Measurements from ENCODE around the gene DRC3.
"Not testable (repeated sequence)": the region's sequence is repeated elsewhere in the genome, so short reads cannot be mapped to it uniquely, and the experiment has no call there.

The DRC3 gene

DNA sequence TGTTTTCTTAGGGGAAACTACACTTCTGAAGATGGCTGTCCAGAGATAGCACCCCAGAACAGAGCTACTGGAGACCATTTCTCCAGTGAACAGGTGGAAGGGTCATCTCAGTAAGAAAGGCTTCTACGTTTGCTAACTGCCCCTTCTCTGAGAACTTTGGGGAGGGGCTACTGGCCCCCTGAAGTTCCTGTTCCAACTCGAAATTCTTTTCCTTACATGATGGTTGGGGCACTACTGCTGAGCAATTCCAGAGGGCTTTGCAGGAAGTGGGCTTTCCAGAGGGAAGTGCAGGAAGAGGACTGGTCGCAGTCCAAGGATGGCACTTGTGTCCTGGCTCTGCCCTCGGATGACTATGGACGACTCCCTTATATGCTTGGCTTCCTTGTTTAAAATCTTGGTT, 31.6 kb upstream of the DRC3 start:
- DNase-seq = no peak

- DNase-seq = no peak
These were observed 29.8 kb upstream of the DRC3 start for GRCh38 chr17:17942846-17943245.

DNA sequence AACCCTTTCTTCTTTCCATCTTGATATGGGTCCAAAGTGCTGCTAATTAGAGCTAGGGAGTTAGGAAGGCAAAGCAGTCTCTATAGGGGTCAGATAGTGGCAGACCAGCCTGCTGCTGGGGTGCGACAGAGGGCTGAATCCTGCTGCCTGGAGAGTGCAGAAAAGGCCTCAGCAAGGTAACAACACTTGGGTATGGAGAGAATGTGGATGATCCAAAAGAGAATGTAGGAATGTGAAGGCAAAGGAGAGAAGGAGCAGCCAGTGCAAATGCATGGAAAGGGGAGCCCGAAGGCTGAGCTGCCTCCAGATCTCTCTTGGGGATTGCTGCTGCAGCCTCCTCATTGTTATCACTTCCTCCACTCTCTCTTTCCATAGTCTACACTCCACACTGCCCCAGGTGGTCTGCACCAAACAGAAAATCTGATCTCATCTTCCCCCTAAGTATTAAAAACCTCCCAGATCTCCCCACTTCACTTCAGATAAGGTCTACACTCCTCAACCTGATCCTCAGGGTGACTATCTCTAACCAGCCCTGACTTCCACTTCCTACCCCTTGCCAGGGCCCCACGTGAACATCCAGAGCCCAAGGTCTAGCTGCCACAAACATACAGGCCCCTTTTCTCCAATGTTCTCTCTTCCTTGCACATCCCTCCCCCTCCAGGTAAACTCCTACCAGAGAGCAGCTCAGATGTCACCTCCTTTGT, 29.2 kb upstream of the DRC3 start:
- DNase-seq = no peak

DNA sequence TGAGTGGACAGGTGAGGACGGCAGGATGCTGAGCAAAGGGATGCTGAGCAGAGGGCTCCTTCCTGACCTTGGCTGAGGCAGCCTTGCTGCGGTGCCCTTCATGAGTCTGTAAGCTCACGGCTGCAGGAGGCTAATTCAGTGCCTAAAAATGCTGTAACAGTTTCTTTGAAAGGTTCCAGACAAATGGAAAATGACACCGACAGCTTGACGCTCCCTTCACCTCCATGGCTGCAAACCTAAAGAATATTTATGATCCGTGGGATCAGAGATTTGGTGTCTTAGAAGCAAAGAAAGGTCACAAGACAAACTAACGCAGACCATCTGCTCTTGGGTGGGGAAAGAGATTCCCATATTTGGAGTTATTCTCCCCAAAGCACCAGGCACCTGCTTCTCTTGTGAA, 28.4 kb upstream of the DRC3 start:
- DNase-seq = no peak

DNA sequence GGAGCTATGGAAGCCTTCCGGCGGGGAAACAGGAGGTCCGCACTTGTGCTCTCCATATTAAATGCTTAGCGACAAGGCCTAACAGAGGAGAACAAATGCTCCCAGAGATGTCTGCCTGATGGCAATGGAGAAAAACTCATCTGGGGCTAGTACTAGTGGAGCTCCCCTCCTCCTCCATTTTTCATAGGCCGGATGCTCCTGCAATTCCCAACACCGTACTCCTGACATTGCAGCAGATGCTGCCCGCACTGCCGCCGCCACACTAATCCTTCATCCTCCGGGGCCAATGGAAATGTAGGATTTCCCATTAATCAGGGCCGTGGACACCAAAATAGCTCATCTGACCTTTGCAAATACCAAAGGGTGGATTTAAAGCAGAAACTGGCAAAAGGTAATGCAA, 27.9 kb upstream of the DRC3 start:
- DNase-seq = no peak

DNA sequence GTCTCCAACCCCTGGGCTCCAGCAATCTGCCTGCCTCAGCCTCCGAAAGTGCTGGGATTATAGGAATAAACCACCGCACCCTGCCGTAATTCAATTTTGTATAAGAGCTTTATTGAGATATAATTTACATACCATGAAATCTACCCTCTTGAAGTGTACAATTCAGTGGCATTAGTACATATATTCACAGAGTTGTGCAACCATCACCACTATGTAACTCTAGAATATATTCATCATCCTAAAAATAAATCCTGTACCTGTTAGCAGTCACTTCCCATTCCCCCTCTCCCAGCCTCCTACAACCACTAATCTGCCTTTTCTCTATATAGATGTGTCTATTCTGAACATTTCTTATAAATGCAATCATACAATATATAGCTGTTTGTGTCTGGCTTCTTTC, 26.6 kb upstream of the DRC3 start:
- DNase-seq = no peak

DNA sequence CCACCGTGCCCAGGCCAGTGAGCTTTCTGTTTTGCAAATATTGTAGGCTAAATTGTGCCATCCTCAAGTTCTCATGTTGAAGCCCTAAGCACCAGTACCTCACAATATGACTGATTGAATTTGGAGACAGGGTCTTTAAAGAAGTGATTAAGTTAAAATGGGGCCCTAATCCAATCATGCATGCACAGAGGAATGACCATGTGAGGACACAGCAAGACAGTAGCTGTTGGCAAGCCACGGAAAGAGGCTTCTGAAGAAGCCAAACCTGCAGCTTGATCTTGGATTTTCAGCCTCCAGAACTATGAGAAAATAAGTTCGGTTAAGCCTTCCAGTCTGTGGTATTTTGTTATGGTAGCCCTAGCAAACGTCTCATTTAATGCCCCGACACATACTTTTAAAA, 25.4 kb upstream of the DRC3 start:
- DNase-seq = no peak

GRCh38 chr17:17947966-17948365, 24.7 kb upstream of the DRC3 start:
- DNase-seq = peak; percentile 27

DNA sequence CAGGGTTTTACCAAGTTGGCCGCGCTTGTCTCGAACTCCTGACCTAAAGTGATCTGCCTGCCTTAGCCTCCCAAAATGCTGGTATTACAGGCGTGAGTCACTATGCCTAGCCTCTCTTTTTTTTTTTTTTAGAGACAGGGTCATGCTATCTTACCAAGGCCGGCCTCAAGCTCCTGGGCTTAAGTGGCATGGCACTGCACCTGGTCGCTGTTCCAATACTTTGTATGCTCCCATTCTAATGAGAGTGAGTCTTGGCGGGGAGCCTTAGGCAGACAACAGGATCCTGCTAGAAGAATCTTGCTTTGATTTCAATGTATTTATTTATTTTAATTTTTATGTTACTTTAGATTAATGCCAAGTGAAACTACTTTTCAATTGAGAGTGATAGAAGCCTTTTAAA, 22.3 kb upstream of the DRC3 start:
- no peak for DNase-seq

GRCh38 chr17:17950806-17951205, 21.9 kb upstream of the DRC3 start:
- no peak for DNase-seq

DNA sequence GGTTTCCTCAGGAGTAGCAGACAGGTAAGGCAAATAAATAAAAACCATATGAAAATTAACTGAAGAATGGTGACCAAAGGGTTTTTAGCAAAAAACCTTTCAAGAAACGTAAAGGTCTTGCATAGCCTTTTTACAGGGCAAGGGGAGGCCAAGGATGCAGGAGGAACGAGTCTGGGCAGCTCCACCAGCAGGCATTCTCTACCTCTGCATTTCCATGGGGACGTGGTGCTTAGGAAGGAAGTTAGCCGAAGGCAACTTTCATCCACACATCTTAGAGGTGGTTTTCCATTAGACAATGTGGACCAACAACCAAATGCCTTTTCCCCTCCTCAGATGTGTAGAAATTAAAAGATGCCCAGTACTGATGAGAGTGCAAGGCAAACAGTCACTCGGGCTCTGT, 21.1 kb upstream of the DRC3 start:
- no peak for DNase-seq

- no peak for DNase-seq
These were observed 20.0 kb upstream of the DRC3 start for GRCh38 chr17:17952691-17953090.

DNA sequence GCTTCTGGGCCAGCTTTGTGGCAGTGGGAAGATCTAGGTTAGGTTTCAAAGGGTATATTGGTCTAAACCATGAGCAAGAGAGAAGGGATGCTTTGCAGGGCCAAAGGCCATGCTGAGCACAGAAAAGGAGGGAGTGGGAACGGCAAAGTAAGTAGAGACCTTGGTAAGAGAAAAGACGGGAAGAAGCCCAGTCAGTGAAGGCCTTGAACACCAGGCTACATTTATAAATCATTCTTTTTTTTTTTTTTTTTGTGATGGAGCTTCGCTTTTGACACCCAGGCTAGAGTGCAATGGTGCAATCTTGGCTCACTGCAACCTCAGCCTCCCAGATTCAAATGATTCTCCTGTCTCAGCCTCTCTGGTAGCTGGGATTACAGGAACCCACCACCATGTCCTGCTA, 18.6 kb upstream of the DRC3 start:
- no peak for DNase-seq

DNA sequence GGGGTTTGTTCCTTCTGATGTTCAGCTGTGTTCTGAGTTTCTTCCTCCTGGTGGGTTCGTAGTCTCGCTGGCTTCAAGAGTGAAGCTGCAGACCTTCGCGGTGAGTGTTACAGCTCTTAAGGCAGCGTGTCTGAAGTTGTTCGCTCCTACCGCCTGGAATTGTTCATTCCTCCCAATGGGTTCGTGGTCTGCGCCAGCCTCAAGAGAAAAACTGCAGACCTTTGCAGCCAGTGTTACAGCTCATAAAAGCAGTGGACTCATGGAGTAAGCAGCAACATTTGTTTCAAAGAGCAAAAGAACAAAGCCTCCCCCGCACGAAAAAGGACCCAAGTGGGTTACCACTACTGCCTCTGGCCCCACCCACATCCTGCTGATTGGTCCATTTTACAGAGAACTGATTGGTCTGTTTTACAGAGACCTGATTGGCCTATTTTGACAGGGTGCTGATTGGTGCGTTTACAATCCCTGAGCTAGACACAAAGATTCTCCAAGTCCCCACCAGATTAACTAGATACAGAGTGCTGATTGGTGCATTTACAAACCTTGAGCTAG, 16.8 kb upstream of the DRC3 start:
- not testable (repeated sequence) for DNase-seq

DNA sequence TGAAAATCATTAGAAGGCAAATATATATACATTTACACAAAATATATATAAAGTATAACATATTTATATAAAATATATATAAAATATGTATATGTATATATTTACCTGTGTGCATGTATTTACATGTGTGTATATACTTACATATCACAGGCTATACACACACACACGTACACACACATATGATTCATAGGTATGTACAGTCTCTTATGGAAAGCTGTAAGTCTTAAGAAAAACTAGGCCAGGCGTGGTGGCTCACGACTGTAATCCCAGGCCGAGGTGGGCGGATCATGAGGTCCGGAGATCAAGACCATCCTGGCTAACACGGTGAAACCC, 15.1 kb upstream of the DRC3 start:
- DNase-seq = no peak

- DNase-seq = no peak
These were observed 13.7 kb upstream of the DRC3 start for GRCh38 chr17:17958982-17959381.

- DNase-seq = peak; percentile 78
These were observed 12.9 kb upstream of the DRC3 start for GRCh38 chr17:17959520-17960361.

DNA sequence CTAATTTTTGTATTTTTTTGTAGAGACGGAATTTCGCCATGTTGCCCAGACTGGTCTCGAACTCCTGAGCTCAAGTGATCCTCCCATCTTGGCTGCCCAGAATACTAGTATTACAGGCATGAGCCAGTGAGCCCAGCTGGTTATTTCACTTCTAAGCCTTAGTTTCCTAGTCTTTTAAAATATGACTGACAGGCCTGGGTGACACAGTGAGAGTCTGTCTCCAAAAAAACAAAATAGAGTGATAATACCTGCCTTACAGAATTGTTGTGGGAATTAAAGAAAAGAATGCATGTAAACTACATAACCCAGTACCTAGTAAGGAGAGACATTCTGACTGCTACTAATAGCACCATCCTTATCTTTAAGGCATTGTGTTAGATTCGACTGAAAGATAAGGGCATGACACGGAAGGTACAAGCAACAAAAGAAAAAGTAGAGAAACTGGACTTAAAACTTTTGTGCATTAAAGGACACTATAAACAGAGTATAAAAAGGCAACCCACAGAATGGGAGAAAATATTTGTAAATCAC, 12.1 kb upstream of the DRC3 start:
- DNase-seq = no peak

- DNase-seq = no peak
These were observed 9.6 kb upstream of the DRC3 start for GRCh38 chr17:17963066-17963465.

DNA sequence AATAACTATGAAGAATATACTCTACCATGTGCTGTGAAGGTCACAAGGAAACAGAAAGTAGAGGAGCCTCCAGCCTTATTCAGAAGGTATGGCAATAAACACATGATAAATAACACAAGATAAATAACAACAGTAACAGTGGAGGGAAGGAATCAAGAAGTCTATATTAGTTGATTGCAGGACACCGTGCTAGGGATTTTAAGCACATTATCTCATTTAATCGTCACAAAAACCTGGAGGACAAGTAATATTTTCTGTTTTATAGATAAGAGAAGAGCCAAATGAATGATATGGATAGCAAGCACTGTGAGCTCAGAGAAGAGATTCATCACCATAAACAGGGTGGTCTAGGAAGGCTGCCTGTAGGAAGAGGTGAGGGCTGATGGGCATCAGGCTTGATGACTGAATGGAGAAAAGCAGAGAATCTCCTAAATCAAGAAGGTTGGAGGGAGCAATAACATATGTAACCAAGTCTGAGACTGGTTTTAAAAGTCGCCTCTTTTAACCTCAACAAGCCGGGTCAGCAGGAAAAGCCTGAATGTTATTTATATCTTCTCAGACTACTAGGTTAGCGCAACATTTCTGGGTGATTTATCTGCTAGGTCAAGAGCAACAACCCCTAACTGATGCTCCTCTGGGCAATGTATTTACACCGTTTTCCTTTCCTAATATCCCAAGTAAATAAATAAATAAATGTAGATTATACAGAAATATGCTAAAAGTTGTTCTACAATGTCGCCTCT, 8.8 kb upstream of the DRC3 start:
- DNase-seq = no peak

GRCh38 chr17:17964710-17965109, 8.0 kb upstream of the DRC3 start:
- no peak for DNase-seq

DNA sequence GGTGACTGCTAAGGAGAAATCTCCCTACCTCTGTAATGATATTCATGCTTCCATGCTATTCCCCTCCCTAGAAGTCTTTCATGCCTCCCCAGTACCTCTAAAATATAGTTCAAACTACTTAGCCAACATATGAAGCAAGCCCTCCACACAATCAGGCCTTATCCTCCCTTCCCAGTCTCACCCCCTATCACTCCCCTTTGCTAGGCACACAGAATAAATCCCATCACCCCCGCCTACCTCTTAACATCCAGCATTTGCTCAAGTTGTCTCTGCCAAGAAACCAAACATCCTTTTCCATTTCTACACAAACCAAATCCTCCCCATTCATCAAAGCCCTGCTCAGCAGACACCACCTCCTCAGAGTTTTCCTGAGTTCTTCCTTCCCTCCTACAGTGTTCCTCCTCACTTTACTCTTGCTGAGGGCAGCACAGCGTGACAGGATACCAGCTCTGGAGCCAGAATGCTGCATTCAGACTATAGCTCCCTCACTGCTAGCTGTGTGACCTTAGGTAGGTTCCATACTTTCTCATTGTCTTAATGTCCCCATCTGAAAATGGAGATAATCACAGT, 7.4 kb upstream of the DRC3 start:
- DNase-seq = no peak

- peak; percentile 47 for DNase-seq
These were observed 6.3 kb upstream of the DRC3 start for GRCh38 chr17:17966399-17966798.

All from activated CD4-positive, alpha-beta T cell treated with anti-CD3 and anti-CD28 coated beads, Interleukin-2, amount 50 U/mL, for 16 hours (primary cell).